Measurements from ENCODE around the gene OR6K2. TPM values are rescaled to one million over a fixed set of nuclear protein-coding genes. Genes with fewer than 3 reads are reported as not detected.

Gene OR6K2
- total and polyA plus RNA-seq, 10 of the 15 experiments (the other 5 are each of a cell fraction or from before 2014, with no cell fraction given) = not detected

DNA sequence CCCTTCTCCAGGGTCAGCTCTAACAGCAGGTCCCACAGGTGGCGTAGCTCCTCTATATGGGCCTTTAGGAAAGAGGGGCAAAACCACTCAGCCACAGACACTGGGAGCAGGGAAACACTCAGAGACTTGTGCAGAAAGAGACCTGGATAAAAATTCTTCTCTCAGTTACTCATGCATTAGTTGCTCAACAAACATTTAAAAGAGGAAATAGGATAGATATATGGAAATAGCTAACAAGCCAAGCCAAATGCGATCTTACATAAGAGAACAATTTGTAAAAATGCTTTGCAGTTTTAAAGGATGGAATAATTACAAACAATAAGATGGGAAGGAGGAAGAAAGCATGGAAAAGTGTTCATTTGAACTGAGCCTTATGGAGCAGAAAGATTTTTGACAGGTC, 18.8 kb downstream of the OR6K2 start:
- no peaks in the 10 kb centered on the region for H4K20me1 ChIP-seq (ENCODE audit: control insufficient read depth, insufficient read depth)
- ChIA-PET CTCF (interaction anchor here (0.7 kb wide), 1 partner anchor 392 kb away, joined by 3 read pairs; no protein-coding TSS in a partner anchor), RAD21 (ENCODE audit: unreplicated experiment) (no interaction called here), POLR2A (interaction anchor here (0.6 kb wide), 1 partner anchor 485 kb away, joined by 3 read pairs; no protein-coding TSS in a partner anchor), SMC1A (ENCODE audit: uncharacterized antibody, unreplicated experiment) (no interaction called here)
- H3K4me3 ChIP-seq = no peak overlapping the region
- H3K27ac ChIP-seq (ENCODE audit: control insufficient read depth, insufficient read depth) = no peak overlapping the region
- BruUV-seq (replicated peaks) = no TSS peak
- FAIRE-seq (no peak), ATAC-seq (no peak), DNase-seq (ENCODE audit: low read depth, low spot score) (no peak)
- intact Hi-C loops (cut with micrococcal nuclease; ENCODE audit: unreplicated experiment) = no loop called here
- H3K4me2 ChIP-seq (ENCODE audit: control insufficient read depth, insufficient read depth) = no peak overlapping the region
- no peaks in the 10 kb centered on the region for H3K36me3 ChIP-seq (ENCODE audit: control insufficient read depth in 2 of 2, insufficient read depth in 2 of 2, low read length in 1 of 2)
- H3K79me2 ChIP-seq (ENCODE audit: control insufficient read depth, insufficient read depth, low read length) = no peaks in the 10 kb centered on the region
- H3K27me3 ChIP-seq (replicated peaks in 1 of 2; ENCODE audit: control insufficient read depth in 2 of 2, insufficient read depth in 2 of 2, low read length in 1 of 2) = peaks cover 0 to 2% of the 10 kb centered on the region in 2 experiments; a peak in 2 of 4 replicates
- no peak overlapping the region for H3K9ac ChIP-seq (ENCODE audit: control insufficient read depth, insufficient read depth, low read length)
- no peak overlapping the region for H2AFZ ChIP-seq (ENCODE audit: control insufficient read depth, low read depth, low read length)
- in situ Hi-C loops (cut with MboI) = no loop called here
- no peaks in the 10 kb centered on the region for H3K9me3 ChIP-seq (replicated peaks; ENCODE audit: control insufficient read depth, insufficient read depth, low read length)
- WGBS (ENCODE audit: insufficient coverage, insufficient replicate concordance, low lambda C conversion rate, missing lambda C conversion rate) = 47% methylated on average over 2 of the region's 2 CpGs
- no peaks in the 10 kb centered on the region for H3K4me1 ChIP-seq (ENCODE audit: control insufficient read depth, insufficient read depth, low read length)
- no peak for TF ChIP-seq CHD4 (IDR thresholded peaks at IDR 0.05)
- TF ChIP-seq, protein P1, sequence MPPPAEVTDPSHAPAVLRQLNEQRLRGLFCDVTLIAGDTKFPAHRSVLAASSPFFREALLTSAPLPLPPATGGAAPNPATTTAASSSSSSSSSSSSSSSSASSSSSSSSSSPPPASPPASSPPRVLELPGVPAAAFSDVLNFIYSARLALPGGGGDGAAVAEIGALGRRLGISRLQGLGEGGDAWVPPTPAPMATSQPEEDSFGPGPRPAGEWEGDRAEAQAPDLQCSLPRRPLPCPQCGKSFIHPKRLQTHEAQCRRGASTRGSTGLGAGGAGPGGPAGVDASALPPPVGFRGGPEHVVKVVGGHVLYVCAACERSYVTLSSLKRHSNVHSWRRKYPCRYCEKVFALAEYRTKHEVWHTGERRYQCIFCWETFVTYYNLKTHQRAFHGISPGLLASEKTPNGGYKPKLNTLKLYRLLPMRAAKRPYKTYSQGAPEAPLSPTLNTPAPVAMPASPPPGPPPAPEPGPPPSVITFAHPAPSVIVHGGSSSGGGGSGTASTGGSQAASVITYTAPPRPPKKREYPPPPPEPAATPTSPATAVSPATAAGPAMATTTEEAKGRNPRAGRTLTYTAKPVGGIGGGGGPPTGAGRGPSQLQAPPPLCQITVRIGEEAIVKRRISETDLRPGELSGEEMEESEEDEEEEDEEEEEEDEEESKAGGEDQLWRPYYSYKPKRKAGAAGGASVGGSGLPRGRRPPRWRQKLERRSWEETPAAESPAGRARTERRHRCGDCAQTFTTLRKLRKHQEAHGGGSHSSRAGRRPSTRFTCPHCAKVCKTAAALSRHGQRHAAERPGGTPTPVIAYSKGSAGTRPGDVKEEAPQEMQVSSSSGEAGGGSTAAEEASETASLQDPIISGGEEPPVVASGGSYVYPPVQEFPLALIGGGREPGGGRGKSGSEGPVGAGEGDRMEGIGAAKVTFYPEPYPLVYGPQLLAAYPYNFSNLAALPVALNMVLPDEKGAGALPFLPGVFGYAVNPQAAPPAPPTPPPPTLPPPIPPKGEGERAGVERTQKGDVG (CRISPR knock-in tag; IDR thresholded peaks at IDR 0.05) = no peak
- TF ChIP-seq RAD21 (IDR thresholded peaks at IDR 0.05; ENCODE audit: insufficient read depth, low read depth, low read length) = no peak
- no peak for TF ChIP-seq POU2F2 (IDR thresholded peaks at IDR 0.05; ENCODE audit: borderline replicate concordance, low read depth, low read length)
- no peak for TF ChIP-seq REST (IDR thresholded peaks at IDR 0.05; ENCODE audit: low read depth, low read length)
- TF ChIP-seq, protein P2, sequence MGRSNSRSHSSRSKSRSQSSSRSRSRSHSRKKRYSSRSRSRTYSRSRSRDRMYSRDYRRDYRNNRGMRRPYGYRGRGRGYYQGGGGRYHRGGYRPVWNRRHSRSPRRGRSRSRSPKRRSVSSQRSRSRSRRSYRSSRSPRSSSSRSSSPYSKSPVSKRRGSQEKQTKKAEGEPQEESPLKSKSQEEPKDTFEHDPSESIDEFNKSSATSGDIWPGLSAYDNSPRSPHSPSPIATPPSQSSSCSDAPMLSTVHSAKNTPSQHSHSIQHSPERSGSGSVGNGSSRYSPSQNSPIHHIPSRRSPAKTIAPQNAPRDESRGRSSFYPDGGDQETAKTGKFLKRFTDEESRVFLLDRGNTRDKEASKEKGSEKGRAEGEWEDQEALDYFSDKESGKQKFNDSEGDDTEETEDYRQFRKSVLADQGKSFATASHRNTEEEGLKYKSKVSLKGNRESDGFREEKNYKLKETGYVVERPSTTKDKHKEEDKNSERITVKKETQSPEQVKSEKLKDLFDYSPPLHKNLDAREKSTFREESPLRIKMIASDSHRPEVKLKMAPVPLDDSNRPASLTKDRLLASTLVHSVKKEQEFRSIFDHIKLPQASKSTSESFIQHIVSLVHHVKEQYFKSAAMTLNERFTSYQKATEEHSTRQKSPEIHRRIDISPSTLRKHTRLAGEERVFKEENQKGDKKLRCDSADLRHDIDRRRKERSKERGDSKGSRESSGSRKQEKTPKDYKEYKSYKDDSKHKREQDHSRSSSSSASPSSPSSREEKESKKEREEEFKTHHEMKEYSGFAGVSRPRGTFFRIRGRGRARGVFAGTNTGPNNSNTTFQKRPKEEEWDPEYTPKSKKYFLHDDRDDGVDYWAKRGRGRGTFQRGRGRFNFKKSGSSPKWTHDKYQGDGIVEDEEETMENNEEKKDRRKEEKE (IDR thresholded peaks at IDR 0.05) = no peak
- TF ChIP-seq SIX5 (IDR thresholded peaks at IDR 0.05; ENCODE audit: low read depth, low read length, severe bottlenecking) = no peak
- TF ChIP-seq PML (IDR thresholded peaks at IDR 0.05; ENCODE audit: low read length) = no peak
- no peak for TF ChIP-seq ESRRA (IDR thresholded peaks at IDR 0.05; ENCODE audit: low read length)
- no peak for TF ChIP-seq MTA3 (IDR thresholded peaks at IDR 0.05; ENCODE audit: borderline replicate concordance, low read length)
- TF ChIP-seq FOS (IDR thresholded peaks at IDR 0.05; ENCODE audit: borderline replicate concordance, extremely low read depth, insufficient read length) = no peak
- TF ChIP-seq, protein P3, sequence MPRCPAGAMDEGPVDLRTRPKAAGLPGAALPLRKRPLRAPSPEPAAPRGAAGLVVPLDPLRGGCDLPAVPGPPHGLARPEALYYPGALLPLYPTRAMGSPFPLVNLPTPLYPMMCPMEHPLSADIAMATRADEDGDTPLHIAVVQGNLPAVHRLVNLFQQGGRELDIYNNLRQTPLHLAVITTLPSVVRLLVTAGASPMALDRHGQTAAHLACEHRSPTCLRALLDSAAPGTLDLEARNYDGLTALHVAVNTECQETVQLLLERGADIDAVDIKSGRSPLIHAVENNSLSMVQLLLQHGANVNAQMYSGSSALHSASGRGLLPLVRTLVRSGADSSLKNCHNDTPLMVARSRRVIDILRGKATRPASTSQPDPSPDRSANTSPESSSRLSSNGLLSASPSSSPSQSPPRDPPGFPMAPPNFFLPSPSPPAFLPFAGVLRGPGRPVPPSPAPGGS (IDR thresholded peaks at IDR 0.05; ENCODE audit: borderline replicate concordance, insufficient read depth, low read depth, low read length, poor library complexity, severe bottlenecking) = no peak
- TF ChIP-seq SRF (IDR thresholded peaks at IDR 0.05; ENCODE audit: low read depth in 2 of 2, low read length in 2 of 2) = no peak
